CD4-positive, alpha-beta T cell (primary cell): Measurements from ENCODE around the gene ASB4. TPM values are rescaled to one million over a fixed set of nuclear protein-coding genes. Genes with fewer than 3 reads are reported as not detected.

Source experiments
- ATAC-seq: fragments of 200-7000 bp; cut with Tn5 transposase; one replicate; pipeline ENCODE4 v1.10.0; 2022; ENCODE audit warnings: mild to moderate bottlenecking; ENCODE audit not compliant: poor library complexity
- CTCF ChIA-PET: fragments of 350-600 bp; sonication (Branson Sonifier 250); formaldehyde crosslinking; loops from one replicate; lab custom pipeline; 2021; ENCODE audit warnings: antibody characterized with exemption, inconsistent platforms; lab: Charles Lee
- POLR2A ChIA-PET: fragments of 350-600 bp; sonication (Branson Sonifier 250); formaldehyde crosslinking; loops from one replicate; lab custom pipeline; 2021; ENCODE audit warnings: antibody characterized with exemption, inconsistent platforms; lab: Charles Lee
- DNase-seq, 14 experiments: peaks; one replicate each; pipeline ENCODE4 v3.0.0-alpha.2; 2013 to 2020; ENCODE audit warnings: mixed read lengths in 2 of 14
- H3K27ac ChIP-seq, 2 donors: one replicate each; pipeline versions ENCODE4 v1.5.1 to v1.7.0; 2013; ENCODE audit warnings: low read length in 2 of 2, low read depth in 1 of 2, mild to moderate bottlenecking in 1 of 2
- H3K27me3 ChIP-seq, 2 experiments: 1 replicate in 1 of 2; 2 replicates in 1 of 2; pipeline versions ENCODE4 v1.6.1 to v1.7.0; 2013; ENCODE audit warnings: low read length in 2 of 2, control low read depth in 1 of 2, mild to moderate bottlenecking in 1 of 2, moderate library complexity in 1 of 2; ENCODE audit not compliant: insufficient read depth in 2 of 2, control insufficient read depth in 1 of 2
- H3K36me3 ChIP-seq: one replicate; pipeline ENCODE4 v1.6.1; 2013; ENCODE audit warnings: low read length, control low read depth; ENCODE audit not compliant: insufficient read depth
- H3K4me1 ChIP-seq: one replicate; pipeline ENCODE4 v1.6.1; 2013; ENCODE audit warnings: low read length, control low read depth; ENCODE audit not compliant: insufficient read depth
- H3K4me3 ChIP-seq: one replicate; pipeline ENCODE4 v1.5.1; 2013; ENCODE audit warnings: mild to moderate bottlenecking, low read length, moderate library complexity
- H3K9me3 ChIP-seq, 2 experiments: 1 replicate in 1 of 2; 2 replicates in 1 of 2; pipeline versions ENCODE4 v1.6.1 to v1.7.0; 2013; ENCODE audit warnings: low read length in 2 of 2, mild to moderate bottlenecking in 2 of 2, control low read depth in 1 of 2, moderate library complexity in 1 of 2; ENCODE audit not compliant: control insufficient read depth in 1 of 2, insufficient read depth in 1 of 2
- H3K27ac Mint-ChIP-seq: one replicate; pipeline ENCODE4 v1.8.0; 2020; ENCODE audit warnings: mixed read lengths
- H3K27me3 Mint-ChIP-seq: one replicate; pipeline ENCODE4 v1.8.0; 2021; ENCODE audit warnings: mixed read lengths
- H3K36me3 Mint-ChIP-seq: one replicate; pipeline ENCODE4 v1.8.0; 2021; ENCODE audit warnings: low read depth, mixed read lengths
- H3K4me1 Mint-ChIP-seq: one replicate; pipeline ENCODE4 v1.8.0; 2021; ENCODE audit warnings: low read depth, mixed read lengths
- H3K4me3 Mint-ChIP-seq: one replicate; pipeline ENCODE4 v1.8.0; 2020; ENCODE audit warnings: mild to moderate bottlenecking, mixed read lengths
- H3K9me3 Mint-ChIP-seq: one replicate; pipeline ENCODE4 v1.8.0; 2020; ENCODE audit warnings: mixed read lengths
- intact Hi-C, 2 experiments: fragments of 100-400 bp; cut with DNase I in 1 of 2; cut with micrococcal nuclease in 1 of 2; formaldehyde crosslinking; loops; one replicate each; pipeline versions ENCODE4 v1.15.1 to v1.9.0; 2023 to 2025; cut with DNase I, micrococcal nuclease
- polyA plus RNA-seq, 2 donors: library from polyadenylated mRNA; unstranded; fragments of 120-200 nt; gene quantifications; one replicate each; pipeline ENCODE4 v1.2.1, GENCODE V29; 2013
- total RNA-seq, 174 experiments: library from RNA in 2 of 174; stranded (reverse) in 2 of 174; gene quantifications; one replicate each; pipeline ENCODE4 v1.2.3 and lab custom pipeline; 2021 to 2026
- TF ChIP-seq, protein P1 (sequence below): fragments of 200-600 bp; IDR thresholded peaks from one replicate; pipeline ENCODE4 v1.8.0; 2022; ENCODE audit warnings: antibody characterized with exemption, mild to moderate bottlenecking

The ASB4 gene, protein sequence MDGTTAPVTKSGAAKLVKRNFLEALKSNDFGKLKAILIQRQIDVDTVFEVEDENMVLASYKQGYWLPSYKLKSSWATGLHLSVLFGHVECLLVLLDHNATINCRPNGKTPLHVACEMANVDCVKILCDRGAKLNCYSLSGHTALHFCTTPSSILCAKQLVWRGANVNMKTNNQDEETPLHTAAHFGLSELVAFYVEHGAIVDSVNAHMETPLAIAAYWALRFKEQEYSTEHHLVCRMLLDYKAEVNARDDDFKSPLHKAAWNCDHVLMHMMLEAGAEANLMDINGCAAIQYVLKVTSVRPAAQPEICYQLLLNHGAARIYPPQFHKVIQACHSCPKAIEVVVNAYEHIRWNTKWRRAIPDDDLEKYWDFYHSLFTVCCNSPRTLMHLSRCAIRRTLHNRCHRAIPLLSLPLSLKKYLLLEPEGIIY
- not detected for total RNA-seq
- not detected for polyA plus RNA-seq (2013, experiment 1 of 2)
- 0.50 TPM for polyA plus RNA-seq (2013, experiment 2 of 2)
- total RNA-seq (lab: John Stamatoyannopoulos, UW) = 0 to 0.07 (median 0) reads per million in 172 experiments

DNA sequence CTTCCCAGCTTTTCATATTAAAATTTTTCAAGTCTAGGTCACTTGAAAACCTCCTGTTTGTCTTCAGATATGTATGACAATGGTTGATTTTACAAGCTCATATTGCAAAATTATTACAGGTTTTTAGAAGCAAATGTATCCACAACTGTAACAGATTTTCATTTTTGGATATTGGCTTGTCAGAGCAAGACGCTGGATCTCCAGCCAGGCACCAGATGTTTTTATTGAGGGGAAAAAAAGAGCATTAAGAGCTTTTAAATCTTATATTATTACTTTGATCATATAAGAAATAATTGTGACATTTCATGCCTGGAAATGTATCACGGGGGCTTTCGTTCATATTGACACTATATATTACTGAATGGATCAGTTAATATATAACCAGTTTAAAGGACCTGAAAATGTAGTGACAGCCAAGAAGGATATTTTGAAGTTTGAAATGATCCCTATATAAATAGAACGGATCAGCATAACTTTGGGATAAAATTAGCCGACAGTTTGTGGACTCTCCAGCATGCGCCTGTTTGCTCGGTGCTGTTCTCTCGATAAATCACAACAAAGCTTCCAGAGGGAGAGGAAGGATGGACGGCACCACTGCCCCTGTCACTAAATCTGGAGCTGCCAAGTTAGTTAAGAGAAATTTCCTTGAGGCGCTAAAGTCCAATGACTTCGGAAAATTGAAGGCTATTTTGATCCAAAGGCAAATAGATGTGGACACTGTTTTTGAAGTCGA, at the start of gene ASB4:
TSS of gene ASB4 (plus strand) at position 553 of the 733 bp plus-strand sequence. CDS start at position 582, 29 bp downstream.
- no peak within 1 kb of the TSS for H3K4me3 ChIP-seq
- Mint-ChIP-seq H3K4me3 (no peak within 1 kb of the TSS), H3K9me3 (no peaks in the 10 kb centered on the region), H3K4me1 (no peaks in the 10 kb centered on the region), H3K27me3 (peaks cover 11% of the 10 kb centered on the region), H3K36me3 (no peaks in the 10 kb centered on the region), H3K27ac (no peak within 1 kb of the TSS)
- ATAC-seq (no peak), DNase-seq (no peak)
- no peaks in the 10 kb centered on the region for H3K36me3 ChIP-seq
- CTCF ChIA-PET = interaction anchor here (0.6 kb wide), 2 partner anchors 14 to 333 kb away, joined by 3 read pairs; no protein-coding TSS in a partner anchor
- no peaks in the 10 kb centered on the region for H3K9me3 ChIP-seq
- H3K27ac ChIP-seq = no peak within 1 kb of the TSS
- no peaks in the 10 kb centered on the region for H3K27me3 ChIP-seq
- POLR2A ChIA-PET = no interaction called here
- no peaks in the 10 kb centered on the region for H3K4me1 ChIP-seq
- intact Hi-C loops = no loop called here
- TF ChIP-seq, protein P1, sequence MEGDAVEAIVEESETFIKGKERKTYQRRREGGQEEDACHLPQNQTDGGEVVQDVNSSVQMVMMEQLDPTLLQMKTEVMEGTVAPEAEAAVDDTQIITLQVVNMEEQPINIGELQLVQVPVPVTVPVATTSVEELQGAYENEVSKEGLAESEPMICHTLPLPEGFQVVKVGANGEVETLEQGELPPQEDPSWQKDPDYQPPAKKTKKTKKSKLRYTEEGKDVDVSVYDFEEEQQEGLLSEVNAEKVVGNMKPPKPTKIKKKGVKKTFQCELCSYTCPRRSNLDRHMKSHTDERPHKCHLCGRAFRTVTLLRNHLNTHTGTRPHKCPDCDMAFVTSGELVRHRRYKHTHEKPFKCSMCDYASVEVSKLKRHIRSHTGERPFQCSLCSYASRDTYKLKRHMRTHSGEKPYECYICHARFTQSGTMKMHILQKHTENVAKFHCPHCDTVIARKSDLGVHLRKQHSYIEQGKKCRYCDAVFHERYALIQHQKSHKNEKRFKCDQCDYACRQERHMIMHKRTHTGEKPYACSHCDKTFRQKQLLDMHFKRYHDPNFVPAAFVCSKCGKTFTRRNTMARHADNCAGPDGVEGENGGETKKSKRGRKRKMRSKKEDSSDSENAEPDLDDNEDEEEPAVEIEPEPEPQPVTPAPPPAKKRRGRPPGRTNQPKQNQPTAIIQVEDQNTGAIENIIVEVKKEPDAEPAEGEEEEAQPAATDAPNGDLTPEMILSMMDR = no peak

DNA sequence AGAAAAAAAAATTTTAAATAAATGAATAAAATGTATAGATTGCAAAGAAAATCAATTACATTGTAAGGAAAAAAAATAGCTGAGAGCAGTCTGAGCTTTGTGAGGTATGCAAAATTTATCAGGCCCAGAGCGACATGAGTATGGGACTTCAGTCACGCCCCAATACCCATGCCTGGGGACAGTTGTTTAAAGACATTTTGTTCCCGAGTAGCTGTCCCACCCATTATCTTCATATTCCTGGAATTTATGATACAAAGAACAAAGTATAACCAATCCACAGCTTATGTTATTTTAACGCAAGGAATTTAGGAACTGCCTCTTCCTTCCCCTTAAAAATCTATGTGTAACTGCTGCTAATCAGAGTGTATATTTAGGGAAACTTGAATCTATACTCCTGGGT, 49.3 kb upstream of the ASB4 start:
- TF ChIP-seq, protein P1 = no peak
- ATAC-seq = no peak

DNA sequence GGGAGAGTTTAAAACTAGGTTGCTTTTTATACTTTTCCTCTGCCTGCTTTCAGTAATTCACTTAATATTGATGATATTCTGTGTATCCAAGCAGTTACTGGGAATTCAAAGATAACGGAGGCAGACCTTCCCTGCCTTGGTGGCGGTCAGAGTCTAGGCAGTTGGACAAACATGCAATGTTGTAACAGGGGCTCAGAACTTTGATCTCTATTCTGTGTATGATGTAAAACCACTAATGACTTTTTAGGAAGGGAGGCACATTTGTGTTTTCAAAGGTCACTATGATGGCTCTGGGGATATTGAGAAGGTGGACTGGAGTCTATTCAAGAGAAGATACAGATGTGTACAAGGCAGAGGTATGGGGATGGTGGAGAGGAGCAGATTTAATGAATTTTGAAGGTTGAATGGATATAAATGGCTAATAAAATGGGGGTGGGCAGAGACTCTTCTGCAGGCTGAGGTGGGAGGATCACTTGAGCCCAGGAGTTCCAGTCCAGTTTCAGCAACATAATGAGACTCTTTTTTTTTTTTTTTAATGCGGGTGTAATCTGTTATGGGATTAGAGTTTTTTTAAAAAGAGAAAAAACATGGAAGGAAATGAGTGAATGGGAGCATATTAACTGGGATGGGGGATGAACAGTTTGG, 45.2 kb upstream of the ASB4 start:
- Histone ChIP-seq H3K36me3 (no peaks in the 10 kb centered on the region), H3K4me3 (no peak overlapping the region), H3K9me3 (no peaks in the 10 kb centered on the region), H3K27me3 (no peaks in the 10 kb centered on the region), H3K27ac (no peak overlapping the region), H3K4me1 (peaks cover 1% of the 10 kb centered on the region)
- Mint-ChIP-seq H3K9me3 (no peaks in the 10 kb centered on the region), H3K4me3 (no peak overlapping the region), H3K27me3 (no peaks in the 10 kb centered on the region), H3K27ac (no peak overlapping the region), H3K36me3 (no peaks in the 10 kb centered on the region), H3K4me1 (no peaks in the 10 kb centered on the region)
- CTCF ChIA-PET = no interaction called here
- TF ChIP-seq, protein P1 = no peak
- DNase-seq = no peak
- POLR2A ChIA-PET = no interaction called here
- ATAC-seq = no peak
- intact Hi-C loops = no loop called here

More for the DNA sequence above, 49.3 kb upstream of the ASB4 start:
- Mint-ChIP-seq H3K27me3 (no peaks in the 10 kb centered on the region), H3K9me3 (no peaks in the 10 kb centered on the region), H3K4me3 (peak overlapping the region; percentile 44), H3K27ac (no peak overlapping the region), H3K4me1 (peaks cover 10% of the 10 kb centered on the region), H3K36me3 (peaks cover 4% of the 10 kb centered on the region)
- no peak for DNase-seq
- no peaks in the 10 kb centered on the region for H3K9me3 ChIP-seq
- no peaks in the 10 kb centered on the region for H3K36me3 ChIP-seq
- ChIA-PET CTCF (no interaction called here), POLR2A (no interaction called here)
- peaks cover 0 to 2% of the 10 kb centered on the region in 2 experiments for H3K27me3 ChIP-seq
- no peak overlapping the region for H3K27ac ChIP-seq
- H3K4me1 ChIP-seq = peaks cover 11% of the 10 kb centered on the region
- H3K4me3 ChIP-seq = no peak overlapping the region
- intact Hi-C loops = no loop called here
